GM06990 (cell line): ENCODE results near the gene ZDHHC23.

Source experiments
- DNase-seq: peaks from one replicate; pipeline ENCODE4 v3.0.0-alpha.2; 2011; ENCODE audit not compliant: insufficient read length; ENCODE audit errors: extremely low read depth
- H3K27me3 ChIP-seq: replicated peaks from 2 replicates; pipeline ENCODE4 v1.6.0; 2011; ENCODE audit warnings: low read length; ENCODE audit not compliant: control insufficient read depth, insufficient read depth
- H3K36me3 ChIP-seq: 2 replicates; pipeline ENCODE4 v1.5.1; 2011; ENCODE audit warnings: low read length; ENCODE audit not compliant: control insufficient read depth, insufficient read depth
- H3K4me3 ChIP-seq: replicated peaks from 2 replicates; pipeline ENCODE4 v1.5.1; 2011; ENCODE audit warnings: low read depth, mild to moderate bottlenecking, control low read depth, low read length
- CTCF ChIP-seq: IDR thresholded peaks from 2 replicates; pipeline ENCODE4 v1.5.1; 2011; ENCODE audit warnings: low read length, control low read depth, mild to moderate bottlenecking, inconsistent platforms; ENCODE audit not compliant: insufficient read depth, poor library complexity, severe bottlenecking

ZDHHC23 gene

GRCh38 chr3:113912552-113913236 lies 35.1 kb upstream of the ZDHHC23 start:
- peak; percentile 19 for DNase-seq
- TF ChIP-seq CTCF: peak; percentile 74
- H3K27me3 ChIP-seq: no peaks in the 10 kb centered on the region
- H3K36me3 ChIP-seq: no peaks in the 10 kb centered on the region
- peak overlapping the region; percentile 31; the same call in 1 of the 2 replicates for H3K4me3 ChIP-seq

GRCh38 chr3:113914646-113915045 lies 33.2 kb upstream of the ZDHHC23 start:
- Histone ChIP-seq H3K36me3 (no peaks in the 10 kb centered on the region), H3K4me3 (no peak overlapping the region), H3K27me3 (no peaks in the 10 kb centered on the region)
- no peak for TF ChIP-seq CTCF
- no peak for DNase-seq

DNA sequence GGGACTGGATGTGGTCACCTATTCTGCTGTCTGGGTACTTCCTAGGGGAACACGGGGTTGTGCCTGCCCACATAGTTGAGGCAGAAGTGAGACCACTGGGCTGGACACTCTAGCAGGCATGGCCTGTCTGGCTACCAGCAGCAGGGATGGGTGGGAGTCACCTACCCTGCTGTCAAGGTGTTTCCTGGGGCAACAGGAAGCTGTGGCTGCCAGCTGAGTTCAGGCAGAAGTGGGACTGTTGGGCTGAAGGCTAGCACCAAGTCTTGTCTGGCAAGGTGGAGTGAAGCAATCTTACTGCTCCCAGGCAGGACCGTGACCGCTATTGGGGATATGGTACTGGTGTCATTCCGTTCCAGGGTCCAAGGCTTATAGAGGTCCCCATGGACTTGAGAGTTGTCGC lies 20.3 kb upstream of the ZDHHC23 start:
- DNase-seq: no peak
- no peak for TF ChIP-seq CTCF
- no peaks in the 10 kb centered on the region for H3K36me3 ChIP-seq
- H3K27me3 ChIP-seq: no peaks in the 10 kb centered on the region
- no peak overlapping the region for H3K4me3 ChIP-seq

DNA sequence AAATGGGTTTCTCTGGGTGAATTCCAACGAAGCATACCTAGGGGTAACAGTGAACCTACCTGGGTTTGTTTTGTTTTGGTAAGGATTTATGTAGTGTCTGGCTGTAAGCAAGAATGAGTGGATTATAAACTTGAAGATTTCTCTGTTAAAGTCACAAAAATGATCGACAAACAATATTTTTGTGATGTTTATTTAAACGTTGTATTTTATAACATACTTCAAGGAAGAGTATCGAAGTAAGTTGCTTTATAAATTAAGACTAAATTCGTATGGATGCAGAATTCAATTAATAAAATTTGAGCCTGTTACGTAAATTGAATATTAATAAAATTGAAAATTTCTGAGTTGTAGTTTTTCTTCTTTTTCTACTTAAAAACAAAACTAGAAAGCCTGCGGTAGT lies 982 bp upstream of the ZDHHC23 start:
- DNase-seq: no peak
- Histone ChIP-seq H3K4me3 (peak overlapping the region; percentile 84), H3K36me3 (no peaks in the 10 kb centered on the region), H3K27me3 (no peaks in the 10 kb centered on the region; the same call in 1 of the 2 replicates)
- TF ChIP-seq CTCF: no peak

DNA sequence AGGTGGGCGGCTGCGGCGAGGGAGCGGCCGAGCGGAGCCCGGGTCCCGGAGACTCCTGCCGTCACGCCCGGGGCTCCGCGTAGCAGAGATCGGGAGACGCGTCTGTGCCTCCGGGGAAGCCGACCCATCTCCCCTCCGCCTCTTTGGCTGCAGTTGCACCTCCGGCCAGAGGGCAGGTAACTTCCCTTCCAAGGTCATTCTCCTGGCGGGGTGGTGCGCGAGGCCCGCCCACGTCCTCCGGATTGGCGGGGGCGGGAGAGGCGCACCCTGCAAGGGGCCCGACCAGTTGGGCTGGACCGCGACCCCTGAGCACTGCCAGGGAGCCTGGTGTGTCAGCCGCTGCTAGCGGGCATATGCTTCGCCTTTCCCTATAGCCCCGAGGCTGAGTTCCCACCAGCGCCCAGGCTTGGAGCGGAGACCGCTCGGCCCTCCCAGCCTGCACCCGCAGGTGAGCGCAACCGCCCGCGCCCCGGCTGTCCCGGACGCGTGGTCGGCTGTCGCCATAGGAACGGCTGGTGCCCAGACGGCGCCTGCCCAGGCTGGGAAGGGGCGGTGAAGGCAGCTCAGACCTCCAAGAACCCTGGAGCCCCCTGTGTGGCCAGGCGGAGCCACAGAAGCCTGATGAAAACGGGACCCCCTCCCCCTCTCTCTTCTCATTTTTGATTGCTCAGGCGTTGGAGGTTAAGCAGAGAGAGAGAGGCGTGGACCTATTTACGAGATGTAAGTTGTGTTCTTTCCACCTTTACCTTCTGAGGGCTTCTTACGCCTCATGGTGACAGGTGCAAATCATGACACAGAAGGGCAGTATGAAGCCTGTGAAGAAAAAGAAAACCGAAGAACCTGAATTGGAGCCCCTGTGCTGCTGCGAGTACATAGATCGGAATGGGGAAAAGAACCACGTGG lies 453 bp downstream of the ZDHHC23 start:
- Histone ChIP-seq H3K4me3 (peak overlapping the region; percentile 84), H3K27me3 (no peaks in the 10 kb centered on the region; the same call in 1 of the 2 replicates), H3K36me3 (no peaks in the 10 kb centered on the region)
- TF ChIP-seq CTCF: no peak
- peak; percentile 57 for DNase-seq
